Measurements from ENCODE around the gene AHCY. TPM values are rescaled to one million over a fixed set of nuclear protein-coding genes. Genes with fewer than 3 reads are reported as not detected.

The AHCY gene
- total RNA-seq, 1 experiment from 2014 or later, result 273 TPM

DNA sequence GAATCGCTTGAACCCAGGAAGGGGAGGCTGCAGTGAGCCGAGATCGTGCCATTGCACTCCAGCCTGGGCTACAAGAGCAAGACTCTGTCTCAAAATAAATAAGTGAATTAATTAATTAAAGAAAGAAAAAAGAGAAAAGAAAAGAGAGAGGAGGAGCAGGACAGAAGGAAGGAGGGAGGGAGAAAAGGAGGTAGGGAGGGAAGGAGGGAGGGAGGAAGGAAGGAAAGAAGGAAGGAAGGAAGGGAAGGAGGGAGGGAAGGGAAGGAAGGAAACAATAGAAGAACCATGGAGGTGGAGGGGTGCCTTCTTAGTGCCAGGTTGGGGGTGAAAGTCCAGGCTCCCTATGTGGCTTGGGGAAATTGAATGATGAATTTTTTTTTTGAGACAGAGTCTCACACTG, 6.5 kb upstream of the AHCY start:
- TF ChIP-seq EZH2 (IDR thresholded peaks at IDR 0.05; ENCODE audit: low read depth), result no peak
- TF ChIP-seq, protein P1, sequence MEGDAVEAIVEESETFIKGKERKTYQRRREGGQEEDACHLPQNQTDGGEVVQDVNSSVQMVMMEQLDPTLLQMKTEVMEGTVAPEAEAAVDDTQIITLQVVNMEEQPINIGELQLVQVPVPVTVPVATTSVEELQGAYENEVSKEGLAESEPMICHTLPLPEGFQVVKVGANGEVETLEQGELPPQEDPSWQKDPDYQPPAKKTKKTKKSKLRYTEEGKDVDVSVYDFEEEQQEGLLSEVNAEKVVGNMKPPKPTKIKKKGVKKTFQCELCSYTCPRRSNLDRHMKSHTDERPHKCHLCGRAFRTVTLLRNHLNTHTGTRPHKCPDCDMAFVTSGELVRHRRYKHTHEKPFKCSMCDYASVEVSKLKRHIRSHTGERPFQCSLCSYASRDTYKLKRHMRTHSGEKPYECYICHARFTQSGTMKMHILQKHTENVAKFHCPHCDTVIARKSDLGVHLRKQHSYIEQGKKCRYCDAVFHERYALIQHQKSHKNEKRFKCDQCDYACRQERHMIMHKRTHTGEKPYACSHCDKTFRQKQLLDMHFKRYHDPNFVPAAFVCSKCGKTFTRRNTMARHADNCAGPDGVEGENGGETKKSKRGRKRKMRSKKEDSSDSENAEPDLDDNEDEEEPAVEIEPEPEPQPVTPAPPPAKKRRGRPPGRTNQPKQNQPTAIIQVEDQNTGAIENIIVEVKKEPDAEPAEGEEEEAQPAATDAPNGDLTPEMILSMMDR (conservative IDR thresholded peaks at IDR 0.05), result no peak
- no peak overlapping the region for H3K4me3 ChIP-seq
- H3K27ac ChIP-seq, result no peak overlapping the region
- POLR2A ChIA-PET (ENCODE audit: unreplicated experiment), result no interaction called here
- no peaks in the 10 kb centered on the region for H4K20me1 ChIP-seq (ENCODE audit: insufficient read depth)
- no TSS peak for BruUV-seq (replicated peaks)
- intact Hi-C loops (cut with micrococcal nuclease; ENCODE audit: unreplicated experiment), result loop anchor here (2.0 to 10.0 kb wide), 4 partner anchors 113 to 455 kb away; no protein-coding TSS in a partner anchor
- H3K36me3 ChIP-seq (ENCODE audit: low read depth), result no peaks in the 10 kb centered on the region
- DNase-seq, result no peak
- no peak overlapping the region for H3K4me2 ChIP-seq
- H3K27me3 ChIP-seq (ENCODE audit: insufficient read depth, low read depth), result no peaks in the 10 kb centered on the region
- CTCF ChIA-PET, result no interaction called here
- peaks cover 27% of the 10 kb centered on the region for H3K4me1 ChIP-seq (replicated peaks; ENCODE audit: insufficient read depth)
- no peaks in the 10 kb centered on the region for H3K9me2 ChIP-seq (ENCODE audit: insufficient read depth)
- H3F3A ChIP-seq (ENCODE audit: insufficient read depth, low read depth), result peaks cover 15% of the 10 kb centered on the region
- H3K9me3 ChIP-seq (ENCODE audit: insufficient read depth, low read depth), result no peaks in the 10 kb centered on the region
- 0 out of 2 replicates have a peak, but pooled peaks cover 5% of the 10 kb centered on the region for H3K79me2 ChIP-seq (ENCODE audit: low read depth)
- H2AFZ ChIP-seq, result no peak overlapping the region

DNA sequence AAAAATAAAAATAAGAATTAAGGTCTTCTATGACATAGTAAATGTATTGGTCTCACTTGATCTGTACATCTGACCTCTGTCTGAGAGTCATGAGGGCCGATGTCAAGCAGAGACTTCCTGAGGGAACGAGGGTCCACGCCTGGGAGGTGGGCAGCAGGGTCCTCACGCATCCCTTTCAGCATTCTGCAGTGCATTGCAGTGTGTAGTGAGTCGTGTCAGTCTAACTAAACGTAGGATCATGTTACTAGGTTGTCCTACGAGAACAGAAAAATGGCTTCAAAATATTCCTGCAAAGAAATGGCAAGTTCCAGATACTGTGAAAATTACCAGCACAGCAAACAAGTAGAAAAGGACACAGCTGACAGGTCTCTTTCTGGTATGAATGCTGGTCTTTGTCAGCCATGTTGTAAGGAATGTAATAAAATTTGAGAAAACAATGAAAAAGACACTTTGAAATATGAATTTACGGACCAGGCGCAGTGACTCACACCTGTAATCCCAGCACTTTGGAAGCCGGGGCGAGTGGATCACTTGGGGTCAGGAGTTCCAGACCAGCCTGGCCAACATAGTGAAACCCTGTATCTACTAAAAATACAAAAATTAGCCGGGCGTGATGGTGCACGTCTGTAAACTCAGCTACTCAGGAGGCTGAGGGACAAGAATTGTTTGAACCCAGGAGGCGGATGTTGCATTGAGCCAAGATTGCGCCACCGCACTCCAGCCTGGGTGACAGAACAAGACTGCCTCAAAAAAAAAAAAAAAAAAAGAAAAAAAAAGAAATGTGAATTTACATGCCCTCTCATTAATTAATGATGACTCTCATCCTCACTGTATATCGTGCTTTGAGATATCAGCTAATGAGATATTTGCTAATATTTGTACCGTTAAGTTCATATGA, 2.4 kb upstream of the AHCY start:
- no TSS peak for BruUV-seq (replicated peaks)
- Histone ChIP-seq H3K36me3 (ENCODE audit: low read depth) (no peaks in the 10 kb centered on the region), H3K4me3 (no peak overlapping the region), H2AFZ (no peak overlapping the region), H3K27me3 (ENCODE audit: insufficient read depth, low read depth) (no peaks in the 10 kb centered on the region), H4K20me1 (ENCODE audit: insufficient read depth) (peaks cover 7% of the 10 kb centered on the region; the same call in 1 of the 2 replicates), H3K27ac (no peak overlapping the region), H3F3A (ENCODE audit: insufficient read depth, low read depth) (peaks cover 16% of the 10 kb centered on the region), H3K4me1 (replicated peaks; ENCODE audit: insufficient read depth) (peaks cover 16% of the 10 kb centered on the region), H3K9me3 (ENCODE audit: insufficient read depth, low read depth) (no peaks in the 10 kb centered on the region), H3K79me2 (ENCODE audit: low read depth) (peaks cover 21% of the 10 kb centered on the region), H3K9me2 (ENCODE audit: insufficient read depth) (no peaks in the 10 kb centered on the region), H3K4me2 (no peak overlapping the region)
- ChIA-PET POLR2A (ENCODE audit: unreplicated experiment) (interaction anchor here (0.7 kb wide), 1 partner anchor 220 kb away, joined by 6 read pairs; no protein-coding TSS in a partner anchor), CTCF (interaction anchor here (0.7 kb wide), 1 partner anchor 105 kb away, joined by 6 read pairs; no protein-coding TSS in a partner anchor)
- no peak for DNase-seq
- intact Hi-C loops (cut with micrococcal nuclease; ENCODE audit: unreplicated experiment), result loop anchor here (10.0 kb wide), 1 partner anchor 459 kb away; no protein-coding TSS in a partner anchor
- no peak for TF ChIP-seq EZH2 (IDR thresholded peaks at IDR 0.05; ENCODE audit: low read depth)
- TF ChIP-seq, protein P1 (conservative IDR thresholded peaks at IDR 0.05), result no peak

DNA sequence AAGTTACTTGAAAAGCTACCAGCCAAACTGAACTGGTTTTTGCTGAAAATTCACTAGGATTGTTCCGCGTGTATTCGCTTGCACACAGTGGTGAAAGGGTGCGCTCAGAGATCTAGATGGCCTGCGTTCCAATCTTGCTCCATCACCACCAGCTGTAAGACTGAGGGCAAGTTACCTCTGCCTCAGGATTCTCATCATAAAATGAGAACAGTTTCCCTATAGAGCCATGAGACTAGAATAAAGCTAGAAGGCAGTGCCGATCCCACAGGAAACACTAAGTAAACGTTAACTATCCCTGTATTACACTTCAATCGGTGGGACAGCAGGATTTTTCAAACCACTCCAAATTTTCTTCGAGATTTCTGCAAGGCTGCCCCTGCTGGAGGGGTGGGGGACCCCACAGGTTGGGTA, 838 bp downstream of the AHCY start:
- peaks cover 20% of the 10 kb centered on the region for H3K4me1 ChIP-seq (replicated peaks; ENCODE audit: insufficient read depth)

More for the DNA sequence above, 838 bp downstream of the AHCY start:
- Histone ChIP-seq H3K4me2 (peak overlapping the region; percentile 93), H3K79me2 (ENCODE audit: low read depth) (peaks cover 49% of the 10 kb centered on the region), H2AFZ (peak overlapping the region; percentile 75), H3K9me2 (ENCODE audit: insufficient read depth) (no peaks in the 10 kb centered on the region), H3F3A (ENCODE audit: insufficient read depth, low read depth) (peaks cover 16% of the 10 kb centered on the region), H3K9me3 (ENCODE audit: insufficient read depth, low read depth) (no peaks in the 10 kb centered on the region), H4K20me1 (ENCODE audit: insufficient read depth) (peaks cover 31% of the 10 kb centered on the region), H3K36me3 (ENCODE audit: low read depth) (no peaks in the 10 kb centered on the region), H3K27me3 (ENCODE audit: insufficient read depth, low read depth) (no peaks in the 10 kb centered on the region), H3K27ac (peak overlapping the region; percentile 81), H3K4me3 (peak overlapping the region; percentile 99)
- DNase-seq, result peak in 1 of 2 experiments; percentile 47
- intact Hi-C loops (cut with micrococcal nuclease; ENCODE audit: unreplicated experiment), result loop anchor here (2.0 to 10.0 kb wide), 4 partner anchors 224 to 462 kb away; partner anchors contain the start of genes PIGU and TP53INP2
- POLR2A ChIA-PET (ENCODE audit: unreplicated experiment), result no interaction called here
- BruUV-seq (replicated peaks), result no TSS peak
- CTCF ChIA-PET, result interaction anchor here (0.6 to 1.2 kb wide), 3 partner anchors 99 to 570 kb away, joined by 3 to 14 read pairs (median 5); no protein-coding TSS in a partner anchor
- TF ChIP-seq, protein P1 (conservative IDR thresholded peaks at IDR 0.05), result peak; percentile 35; the same call in 1 of the 2 replicates
- no peak for TF ChIP-seq EZH2 (IDR thresholded peaks at IDR 0.05; ENCODE audit: low read depth)
